Lower lobe of right lung (tissue), 2 donors: Measurements from ENCODE around the gene KIF5C. TPM values are rescaled to one million over a fixed set of nuclear protein-coding genes. Genes with fewer than 3 reads are reported as not detected.

Experiments
- ATAC-seq, 2 donors: fragments of 200-7000 bp; cut with Tn5 transposase; one replicate each; pipeline ENCODE4 v1.9.1; 2020 to 2022; ENCODE audit warnings: mild to moderate bottlenecking in 2 of 2, moderate library complexity in 2 of 2
- DNase-seq: peaks from one replicate; pipeline ENCODE4 v3.0.0-alpha.2; 2020
- H3K27ac ChIP-seq: fragments of 200-600 bp; one replicate; pipeline ENCODE4 v1.8.0; 2022
- H3K27me3 ChIP-seq: fragments of 200-600 bp; one replicate; pipeline ENCODE4 v1.8.0; 2022; ENCODE audit warnings: low read depth
- H3K36me3 ChIP-seq: fragments of 200-600 bp; one replicate; pipeline ENCODE4 v1.8.0; 2022; ENCODE audit warnings: mild to moderate bottlenecking
- H3K4me1 ChIP-seq: fragments of 200-600 bp; one replicate; pipeline ENCODE4 v1.8.0; 2022
- H3K4me3 ChIP-seq: fragments of 200-600 bp; one replicate; pipeline ENCODE4 v1.8.0; 2022; ENCODE audit warnings: mild to moderate bottlenecking
- H3K9me3 ChIP-seq: fragments of 200-600 bp; one replicate; pipeline ENCODE4 v1.8.0; 2022
- intact Hi-C: fragments of 100-400 bp; cut with DNase I; formaldehyde crosslinking; loops from one replicate; pipeline ENCODE4 v1.11.0; 2022
- total RNA-seq: library from RNA; stranded (reverse); fragmentation: NEBNext Ultra II Directional; extraction: Animal tissue kit (Norgen Biotek cat#: 25700); gene quantifications from one replicate; pipeline ENCODE4 v1.2.1, GENCODE V29; 2021
- TF ChIP-seq, protein P1 (sequence below): fragments of 200-600 bp; IDR thresholded peaks from one replicate; pipeline ENCODE4 v1.8.0; 2022; ENCODE audit warnings: antibody characterized with exemption, mild to moderate bottlenecking
- donor health status: DM: no; HTN: yes; CAD: no; lungs with severe emphysema.

KIF5C gene
- total RNA-seq, 1 donor from 2014 or later = 0.47 TPM

GRCh38 chr2:149064856-149065630, 190.0 kb downstream of the KIF5C start:
- Histone ChIP-seq H3K27me3 (no peaks in the 10 kb centered on the region), H3K36me3 (no peaks in the 10 kb centered on the region), H3K9me3 (no peaks in the 10 kb centered on the region), H3K4me3 (no peak overlapping the region), H3K27ac (no peak overlapping the region), H3K4me1 (peaks cover 10% of the 10 kb centered on the region)
- ATAC-seq = no peak
- intact Hi-C loops = no loop called here
- TF ChIP-seq, protein P1, sequence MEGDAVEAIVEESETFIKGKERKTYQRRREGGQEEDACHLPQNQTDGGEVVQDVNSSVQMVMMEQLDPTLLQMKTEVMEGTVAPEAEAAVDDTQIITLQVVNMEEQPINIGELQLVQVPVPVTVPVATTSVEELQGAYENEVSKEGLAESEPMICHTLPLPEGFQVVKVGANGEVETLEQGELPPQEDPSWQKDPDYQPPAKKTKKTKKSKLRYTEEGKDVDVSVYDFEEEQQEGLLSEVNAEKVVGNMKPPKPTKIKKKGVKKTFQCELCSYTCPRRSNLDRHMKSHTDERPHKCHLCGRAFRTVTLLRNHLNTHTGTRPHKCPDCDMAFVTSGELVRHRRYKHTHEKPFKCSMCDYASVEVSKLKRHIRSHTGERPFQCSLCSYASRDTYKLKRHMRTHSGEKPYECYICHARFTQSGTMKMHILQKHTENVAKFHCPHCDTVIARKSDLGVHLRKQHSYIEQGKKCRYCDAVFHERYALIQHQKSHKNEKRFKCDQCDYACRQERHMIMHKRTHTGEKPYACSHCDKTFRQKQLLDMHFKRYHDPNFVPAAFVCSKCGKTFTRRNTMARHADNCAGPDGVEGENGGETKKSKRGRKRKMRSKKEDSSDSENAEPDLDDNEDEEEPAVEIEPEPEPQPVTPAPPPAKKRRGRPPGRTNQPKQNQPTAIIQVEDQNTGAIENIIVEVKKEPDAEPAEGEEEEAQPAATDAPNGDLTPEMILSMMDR = no peak
- DNase-seq = no peak

GRCh38 chr2:149068225-149068995, 193.4 kb downstream of the KIF5C start:
- ATAC-seq (no peak), DNase-seq (no peak)
- TF ChIP-seq, protein P1 = no peak
- Histone ChIP-seq H3K4me3 (no peak overlapping the region), H3K27ac (no peak overlapping the region), H3K27me3 (no peaks in the 10 kb centered on the region), H3K4me1 (peaks cover 10% of the 10 kb centered on the region), H3K36me3 (no peaks in the 10 kb centered on the region), H3K9me3 (no peaks in the 10 kb centered on the region)
- intact Hi-C loops = no loop called here

- DNase-seq = no peak
- H3K4me1 ChIP-seq = peaks cover 10% of the 10 kb centered on the region
These were observed 194.2 kb downstream of the KIF5C start for GRCh38 chr2:149068996-149069888.

GRCh38 chr2:149070681-149071320, 195.8 kb downstream of the KIF5C start:
- H3K27me3 ChIP-seq = no peaks in the 10 kb centered on the region

More at GRCh38 chr2:149068996-149069888, 194.2 kb downstream of the KIF5C start:
- Histone ChIP-seq H3K27me3 (no peaks in the 10 kb centered on the region), H3K9me3 (no peaks in the 10 kb centered on the region), H3K4me3 (no peak overlapping the region), H3K36me3 (no peaks in the 10 kb centered on the region), H3K27ac (no peak overlapping the region)
- TF ChIP-seq, protein P1 = no peak
- intact Hi-C loops = no loop called here
- peak in 1 of 2 donors; percentile 11 for ATAC-seq

More at GRCh38 chr2:149070681-149071320, 195.8 kb downstream of the KIF5C start:
- DNase-seq = no peak
- peaks cover 10% of the 10 kb centered on the region for H3K4me1 ChIP-seq
- no peak overlapping the region for H3K27ac ChIP-seq
- no peak overlapping the region for H3K4me3 ChIP-seq
- intact Hi-C loops = no loop called here
- H3K9me3 ChIP-seq = no peaks in the 10 kb centered on the region
- TF ChIP-seq, protein P1 = no peak
- no peaks in the 10 kb centered on the region for H3K36me3 ChIP-seq
- no peak for ATAC-seq
